Nucleus accumbens (tissue), 56 donors: ENCODE data around the gene SPSB4.
A peak's percentile ranks its signal among the peaks of the same experiment; 100 is the strongest.
"Not testable (repeated sequence)": the region's sequence is repeated elsewhere in the genome, so short reads cannot be mapped to it uniquely, and the experiment has no call there.

Experiments used
- DNase-seq, 56 donors: peaks; one replicate each; lab custom pipeline; 2025; lab: John Stamatoyannopoulos, UW

The SPSB4 gene

DNA sequence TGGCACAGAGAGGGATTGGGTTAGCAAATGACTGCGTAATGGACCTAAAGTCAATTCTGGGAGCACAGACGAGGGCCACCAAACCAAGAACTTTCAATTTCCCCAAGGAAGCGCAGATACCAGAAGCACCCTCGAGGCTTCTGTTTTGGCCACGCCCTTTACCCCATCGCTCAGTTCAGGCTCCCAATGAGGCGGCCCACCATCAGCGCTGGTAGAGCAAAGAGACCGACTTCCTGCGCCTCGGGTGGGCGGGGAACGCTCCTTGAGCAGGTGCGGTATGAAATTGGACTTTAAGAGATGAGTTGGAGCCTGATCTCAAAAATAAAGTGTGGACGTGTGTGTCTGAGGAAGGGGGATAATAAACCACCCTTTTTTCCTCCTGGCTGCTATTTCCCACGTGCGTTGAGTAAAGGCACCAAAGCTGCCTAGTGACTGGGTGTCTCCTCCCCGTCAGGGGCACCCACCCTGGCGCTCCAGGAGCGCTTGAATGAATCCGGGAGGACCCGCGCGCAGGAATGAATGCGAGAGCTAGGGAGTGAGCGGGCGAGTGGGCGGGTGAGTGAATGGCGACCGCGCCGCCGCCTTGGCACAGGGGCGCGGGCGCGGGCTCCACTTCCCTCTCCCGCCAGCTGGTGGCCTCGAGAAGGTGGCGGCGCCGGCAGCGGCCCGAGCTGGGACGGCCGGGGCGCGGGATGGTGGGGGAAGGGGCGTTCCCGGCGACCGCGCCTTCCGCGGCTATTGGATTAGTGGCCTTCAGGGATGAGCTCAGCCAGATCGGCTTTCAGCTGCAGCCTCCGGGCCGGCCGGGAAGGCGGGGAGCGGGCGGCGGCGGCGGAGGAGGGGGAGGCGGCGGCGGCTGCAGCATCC lies at the start of gene SPSB4:
Gene SPSB4, plus strand, starts transcription at position 772 of the 867 bp plus-strand sequence. CDS start 14,758 bp downstream, outside the sequence.
- peak in 8 of 56 donors; percentile 6 to 47 (median 19) for DNase-seq

DNA sequence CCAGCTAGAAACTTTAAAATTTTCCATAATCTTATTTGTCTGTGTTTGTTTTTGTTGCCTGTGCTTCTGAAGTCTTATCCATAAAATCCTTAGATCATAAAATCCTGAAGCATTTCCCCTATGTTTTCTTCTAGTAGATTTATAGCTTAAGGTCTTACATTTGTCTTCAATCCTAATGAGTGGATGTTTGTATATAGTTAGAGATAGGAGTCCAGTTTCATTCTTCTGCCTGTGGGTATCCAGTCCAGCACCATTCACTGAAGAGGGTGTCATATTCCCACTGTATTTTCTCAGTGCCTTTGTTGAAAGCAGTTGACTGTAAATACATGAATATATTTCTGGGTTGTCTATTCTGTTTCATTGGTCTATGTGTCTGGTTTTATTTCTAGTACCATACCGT lies 44.8 kb upstream of the SPSB4 start:
- DNase-seq = no peak

DNA sequence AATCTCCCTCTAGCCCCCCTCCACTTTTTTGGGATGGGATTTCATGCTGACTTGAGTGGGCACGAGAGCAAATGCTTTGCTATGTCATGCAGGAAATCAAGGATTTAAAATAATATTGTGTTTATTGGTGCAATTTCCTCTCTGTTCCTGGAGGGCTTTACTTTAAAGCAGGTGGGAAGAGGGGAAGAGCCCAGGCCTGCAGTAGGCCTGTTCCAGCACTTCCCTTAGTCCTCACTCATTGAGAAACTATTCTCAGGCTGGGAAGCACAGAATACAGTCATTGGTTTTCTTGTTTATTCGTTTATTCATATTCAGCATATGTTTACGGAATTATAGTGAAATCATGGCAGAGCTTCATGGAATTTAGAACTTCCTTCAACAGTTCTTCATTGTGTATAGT lies 41.7 kb upstream of the SPSB4 start:
- no peak for DNase-seq

DNA sequence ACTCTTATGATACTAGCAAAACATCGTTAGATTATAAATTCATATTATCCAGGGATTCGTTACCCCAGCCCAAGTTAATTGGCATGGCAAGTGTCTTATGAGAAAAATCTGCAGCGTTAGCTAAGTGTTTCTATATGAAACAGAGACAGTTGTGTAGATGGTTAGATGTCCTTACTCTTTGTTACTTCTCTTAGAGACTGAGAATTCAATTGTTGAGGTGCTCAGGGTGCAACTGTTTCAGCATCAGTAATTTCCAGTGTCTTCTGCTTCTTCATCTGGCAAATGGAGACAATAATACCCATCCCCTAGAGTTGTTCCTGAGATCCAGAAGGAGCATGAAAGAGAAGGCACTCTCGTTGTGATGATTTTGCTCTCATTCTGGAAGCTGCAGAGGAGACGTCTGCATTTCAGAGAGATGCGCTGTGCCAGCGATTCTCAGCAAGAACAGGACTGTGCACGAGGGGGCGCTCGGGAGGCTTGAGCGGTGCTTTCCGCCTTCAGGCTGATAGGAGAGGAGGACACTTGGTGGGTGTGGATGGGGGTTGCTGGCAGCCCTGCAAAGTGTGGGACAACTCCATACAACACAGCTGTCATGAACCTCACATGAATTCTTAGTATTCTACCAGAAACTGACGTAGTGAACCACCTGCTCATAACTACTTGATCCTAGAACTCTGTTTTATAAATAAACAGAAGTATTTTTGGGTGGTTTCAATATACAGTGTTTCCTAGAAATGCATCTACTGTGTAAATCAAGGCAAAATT lies 39.7 kb upstream of the SPSB4 start:
- DNase-seq = peak in 50 of 56 donors; percentile 3 to 89 (median 42)

DNA sequence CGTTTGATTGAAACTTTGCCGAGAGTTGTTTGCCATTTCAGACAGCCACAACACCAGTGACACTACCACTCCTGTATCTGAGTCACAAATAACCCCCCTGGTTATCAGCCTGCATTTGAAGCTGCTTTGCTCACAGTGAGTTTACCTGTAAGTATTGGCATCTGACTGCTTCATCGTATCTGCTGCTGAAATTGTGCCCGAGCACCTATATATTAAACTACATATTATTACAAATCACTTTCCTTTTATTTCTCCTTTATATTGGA lies 39.2 kb upstream of the SPSB4 start:
- no peak for DNase-seq

DNA sequence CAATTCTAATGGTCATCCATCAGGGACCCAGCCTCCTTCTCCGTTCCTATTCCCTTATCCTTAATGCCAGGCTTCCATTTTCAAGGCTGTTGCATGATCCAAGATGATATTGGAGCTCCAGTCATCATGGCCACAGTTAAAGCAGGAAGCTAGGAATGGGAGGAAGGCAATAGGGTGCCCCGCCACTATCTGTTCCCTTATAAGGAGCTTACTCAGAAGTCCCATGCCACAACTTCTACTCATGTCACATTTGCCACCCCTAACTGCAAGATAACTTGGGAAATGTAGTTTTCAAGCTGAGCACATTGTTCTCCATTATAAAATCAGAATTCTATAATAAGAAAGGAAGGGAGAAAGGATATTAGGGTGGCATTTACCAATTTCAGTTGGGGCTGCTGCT lies 38.6 kb upstream of the SPSB4 start:
- no peak for DNase-seq

DNA sequence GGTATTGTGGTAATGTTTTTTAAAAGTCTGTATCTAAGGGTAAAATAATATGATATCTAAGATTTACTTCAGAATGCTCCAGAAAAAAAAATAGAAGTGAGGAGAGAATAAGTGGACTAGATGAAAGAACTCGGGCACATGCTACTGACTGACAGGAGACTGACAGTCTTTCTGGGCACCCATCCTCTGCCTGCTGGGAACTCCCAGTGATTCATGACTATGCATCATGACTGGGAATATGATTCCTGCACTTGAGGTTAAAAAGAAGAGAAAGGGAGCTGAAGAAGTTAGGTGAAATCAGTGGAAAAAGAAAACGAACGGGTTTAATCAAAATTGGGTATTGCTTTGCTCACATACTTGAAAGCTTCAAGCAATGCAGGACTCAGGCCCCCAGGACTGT lies 35.7 kb upstream of the SPSB4 start:
- no peak for DNase-seq

DNA sequence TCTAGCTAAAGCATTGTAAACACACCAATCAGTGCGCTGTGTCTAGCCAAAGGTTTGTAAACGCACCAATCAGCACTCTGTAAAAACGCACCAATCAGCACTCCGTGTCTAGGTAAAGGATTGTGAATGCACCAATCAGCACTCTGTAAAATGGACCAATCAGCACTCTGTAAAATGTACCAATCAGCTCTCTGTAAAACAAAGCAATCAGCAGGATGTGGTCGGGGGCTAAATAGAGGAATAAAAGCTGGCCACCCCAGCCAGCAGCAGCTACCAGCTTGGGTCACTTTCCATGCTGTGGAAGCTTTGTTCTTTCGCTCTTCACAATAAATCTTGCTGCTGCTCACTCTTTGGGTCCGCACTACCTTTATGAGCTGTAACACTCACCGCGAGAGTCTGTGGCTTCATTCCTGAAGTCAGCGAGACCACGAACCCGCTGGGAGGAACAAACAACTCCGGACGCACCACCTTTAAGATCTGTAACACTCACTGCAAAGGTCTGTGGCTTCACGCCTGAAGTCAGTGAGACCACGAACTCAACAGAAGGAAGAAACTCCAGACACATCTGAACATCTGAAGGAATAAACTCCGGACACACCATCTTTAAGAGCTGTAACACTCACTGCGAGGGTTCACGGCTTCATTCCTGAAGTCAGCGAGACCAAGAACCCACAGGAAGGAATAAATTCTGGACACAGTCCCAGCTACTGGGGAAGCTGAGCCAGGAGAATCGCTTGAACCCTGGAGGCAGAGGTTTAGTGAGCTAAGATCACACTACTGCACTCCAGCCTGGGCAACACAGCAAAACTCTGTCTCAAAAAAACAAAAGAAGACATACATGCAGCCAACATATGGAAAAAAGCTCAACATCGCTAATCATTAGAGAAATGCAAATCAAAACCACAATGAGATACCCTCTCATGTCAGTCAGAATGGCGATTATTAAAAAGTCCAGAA lies 33.5 kb upstream of the SPSB4 start:
- DNase-seq = not testable (repeated sequence)

DNA sequence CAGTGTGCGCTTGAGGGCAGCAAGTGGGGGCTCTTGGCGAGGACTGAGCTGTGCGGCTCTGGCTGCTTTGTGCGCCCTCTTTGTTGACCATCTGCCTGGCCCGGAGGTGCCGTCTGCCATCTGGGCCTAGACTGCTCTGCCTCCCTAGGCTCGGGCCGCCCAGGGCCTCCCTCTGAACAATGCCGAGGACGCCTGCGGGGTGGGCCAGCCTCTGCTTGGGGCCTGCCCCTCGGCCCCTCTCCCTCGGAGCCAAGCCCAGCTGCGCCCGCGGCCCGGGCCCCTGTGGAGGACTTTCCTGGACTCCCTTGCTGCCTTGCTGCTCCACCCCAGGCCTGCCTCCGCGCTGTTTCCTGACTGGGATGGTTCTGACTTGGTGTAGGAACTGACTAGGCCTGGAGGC lies 31.9 kb upstream of the SPSB4 start:
- DNase-seq = no peak

DNA sequence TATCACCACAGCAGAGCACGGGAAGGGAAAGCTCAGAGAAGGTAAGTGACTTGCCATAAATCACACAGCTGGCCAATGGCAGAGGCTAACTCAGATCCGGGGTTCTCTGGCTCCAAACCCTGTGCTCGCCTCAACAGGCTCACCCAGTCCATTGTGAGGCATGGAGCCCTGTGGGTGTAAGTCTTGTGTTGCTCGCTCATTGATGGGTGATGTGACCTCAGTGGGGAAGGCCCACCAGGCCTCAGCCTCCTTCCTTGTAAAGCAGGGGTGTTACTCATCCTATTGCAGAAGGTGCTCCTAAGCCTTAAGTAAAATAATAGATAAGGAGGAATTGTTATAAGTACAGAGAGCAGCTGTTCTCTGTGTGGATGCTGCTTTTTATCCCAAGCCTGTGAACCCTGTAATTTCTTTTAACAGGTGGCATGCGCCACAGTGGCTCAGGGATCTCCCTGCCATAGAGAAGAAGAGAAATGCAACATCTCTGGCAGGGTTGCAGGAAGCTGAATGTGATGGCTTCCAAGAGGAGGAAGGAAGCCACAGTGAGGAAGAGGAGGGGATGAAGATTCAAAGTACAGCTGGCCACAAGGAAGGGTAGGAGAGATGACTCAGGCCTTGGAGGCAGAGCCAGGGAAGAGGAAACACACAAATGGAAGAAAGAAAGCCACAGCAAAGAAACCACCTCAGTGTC lies 30.9 kb upstream of the SPSB4 start:
- DNase-seq = no peak

DNA sequence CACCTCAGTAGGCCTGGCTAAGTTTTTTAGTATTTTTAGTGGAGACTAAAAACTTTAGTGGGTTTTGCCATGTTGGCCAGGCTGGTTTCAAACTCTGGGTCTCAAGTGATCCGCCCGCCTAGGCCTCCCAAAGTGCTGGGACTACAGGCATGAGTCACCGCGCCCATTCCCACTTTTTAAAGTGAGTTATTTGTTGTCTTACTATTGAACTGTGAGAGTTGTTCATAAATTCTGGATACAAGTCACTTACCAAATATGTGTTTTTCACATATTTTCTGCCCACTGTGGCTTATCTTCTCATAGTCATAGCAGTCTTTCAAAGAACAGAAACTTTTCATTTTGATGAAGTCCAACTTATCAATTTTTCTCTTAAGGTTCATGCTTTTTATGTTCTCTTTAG lies 29.9 kb upstream of the SPSB4 start:
- DNase-seq = no peak

DNA sequence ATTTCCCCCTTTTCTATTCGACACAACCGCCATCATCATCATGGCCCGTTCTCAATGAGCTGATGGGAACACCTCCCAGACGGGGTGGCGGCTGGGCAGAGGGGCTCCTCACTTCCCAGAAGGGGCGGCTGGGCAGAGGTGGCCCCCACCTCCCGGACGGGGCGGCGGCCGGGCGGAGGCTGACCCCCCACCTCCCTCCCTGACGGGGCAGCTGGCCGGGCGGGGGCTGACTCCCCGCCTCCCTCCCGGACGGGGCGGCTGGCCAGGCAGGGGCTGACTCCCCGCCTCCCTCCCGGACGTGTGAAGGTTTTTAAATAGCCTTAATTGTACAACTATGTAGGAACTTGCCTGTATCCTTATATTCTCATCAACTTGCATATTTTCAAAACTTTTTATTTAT lies 20.9 kb upstream of the SPSB4 start:
- no peak for DNase-seq

DNA sequence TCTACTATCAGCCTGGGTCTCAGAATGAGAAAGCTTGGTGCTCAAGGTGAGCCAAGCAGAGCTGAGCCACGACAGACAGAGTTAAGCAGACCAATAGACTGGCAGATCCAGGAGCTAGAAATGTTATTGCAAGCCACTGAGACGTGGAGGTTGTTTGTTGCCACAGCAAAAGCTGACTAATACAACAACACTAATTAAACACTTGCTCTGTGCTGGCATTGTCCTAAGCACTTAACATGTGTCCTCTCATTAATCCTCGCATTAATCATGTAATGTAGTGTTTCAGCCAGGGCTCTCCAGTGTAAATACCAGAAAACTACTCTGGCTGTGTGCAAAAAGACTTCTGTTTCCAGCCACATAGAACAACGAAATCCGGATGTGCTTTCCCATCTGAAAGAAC lies 11.6 kb upstream of the SPSB4 start:
- no peak for DNase-seq

DNA sequence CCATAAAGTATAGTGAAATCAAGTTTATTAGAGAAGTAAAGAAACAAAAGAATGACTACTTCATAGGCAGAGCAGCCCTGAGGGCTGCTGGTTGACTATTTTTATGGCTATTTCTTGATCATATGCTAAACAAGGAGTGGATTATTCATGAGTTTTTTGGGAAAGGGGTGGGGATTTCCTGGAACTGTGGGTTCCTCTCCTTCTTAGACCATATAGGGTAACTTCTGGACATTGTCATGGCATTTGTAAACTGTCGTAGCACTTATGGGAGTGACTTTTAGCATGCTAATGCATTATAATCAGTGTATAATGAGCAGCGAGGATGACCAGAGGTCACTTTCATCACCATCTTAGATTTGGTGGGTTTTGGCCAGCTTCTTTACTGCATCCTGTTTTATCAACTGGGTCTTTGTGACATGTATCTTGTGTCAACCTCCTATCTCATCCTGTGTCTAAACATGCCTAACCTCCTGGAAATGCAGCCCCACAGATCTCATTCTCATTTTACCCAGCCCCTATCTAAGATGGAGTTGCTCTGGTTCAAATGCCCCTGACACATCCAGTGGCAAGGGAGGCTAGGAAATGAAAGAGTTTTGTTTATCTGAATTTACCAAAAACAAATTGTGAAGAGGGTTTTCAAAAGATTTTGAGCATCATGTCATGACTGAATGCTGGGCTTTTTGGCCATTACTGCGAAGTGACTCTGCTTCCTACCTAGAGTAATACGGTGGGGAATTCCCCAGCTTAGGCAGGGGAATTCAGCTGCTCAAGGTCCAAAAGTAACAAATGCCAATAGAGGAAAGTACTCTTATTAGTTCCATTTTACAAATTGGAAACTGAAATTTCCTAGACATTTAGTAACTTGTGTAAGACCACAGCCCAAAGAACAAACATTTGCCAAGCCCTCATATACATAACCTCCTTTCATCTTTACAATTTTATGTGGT lies 6.2 kb upstream of the SPSB4 start:
- no peak for DNase-seq

DNA sequence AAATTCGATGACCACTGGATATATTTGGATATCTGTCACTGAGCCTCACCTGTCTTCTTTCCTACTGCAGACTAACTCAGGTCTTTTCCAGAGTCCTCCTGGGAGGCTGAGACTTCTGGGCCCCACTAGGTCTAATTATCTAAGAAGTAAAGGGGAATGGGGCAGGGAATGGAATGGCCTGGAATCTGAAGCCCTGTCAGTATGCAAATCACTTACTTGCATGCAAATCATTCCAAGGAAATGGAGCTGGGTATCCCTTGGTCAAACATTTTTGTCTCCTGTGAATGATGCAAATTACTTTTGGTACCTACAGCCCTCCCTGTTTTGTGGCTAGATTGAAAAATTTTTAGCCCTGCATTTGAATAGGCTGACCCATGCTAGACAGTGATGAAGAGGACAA lies 5.3 kb upstream of the SPSB4 start:
- DNase-seq = no peak

DNA sequence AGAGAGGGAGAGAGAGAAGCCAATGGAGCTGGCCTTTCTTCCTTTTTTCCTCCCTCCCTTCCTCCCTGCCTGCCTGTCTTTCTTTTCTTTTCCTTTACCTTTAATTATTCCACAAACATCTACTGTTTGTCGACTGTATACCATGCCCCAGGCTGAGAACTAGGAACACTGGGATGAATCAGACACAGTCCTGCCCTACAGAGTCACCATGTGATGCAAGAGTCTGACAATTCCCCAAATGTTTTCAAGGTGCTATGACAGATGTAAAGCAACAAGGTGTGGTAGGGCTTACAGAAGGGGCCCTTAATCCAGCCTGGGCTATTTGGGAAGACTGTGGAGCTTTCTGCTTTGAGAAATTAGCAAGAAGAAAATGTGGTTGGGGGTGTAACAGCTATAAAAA lies 4.0 kb upstream of the SPSB4 start:
- no peak for DNase-seq

DNA sequence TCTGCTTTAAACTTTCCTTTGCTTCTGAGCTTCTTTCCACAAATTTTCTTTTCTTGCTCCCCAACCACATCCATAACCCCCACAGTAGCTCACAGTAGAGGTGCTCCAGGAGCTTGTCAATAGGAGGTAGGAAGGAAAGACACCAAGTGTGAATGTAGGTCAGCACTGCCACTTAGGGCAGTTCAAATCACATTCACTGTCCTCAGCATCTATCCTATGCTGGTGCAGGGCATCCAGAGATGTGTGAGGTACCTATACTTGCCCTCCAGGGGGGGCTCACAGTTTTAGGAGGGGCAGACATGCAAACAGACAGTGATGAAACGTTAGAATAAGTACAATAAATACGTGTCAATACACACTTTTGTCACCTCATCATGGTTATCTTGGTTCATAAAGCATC lies 1.5 kb upstream of the SPSB4 start:
- DNase-seq = no peak

DNA sequence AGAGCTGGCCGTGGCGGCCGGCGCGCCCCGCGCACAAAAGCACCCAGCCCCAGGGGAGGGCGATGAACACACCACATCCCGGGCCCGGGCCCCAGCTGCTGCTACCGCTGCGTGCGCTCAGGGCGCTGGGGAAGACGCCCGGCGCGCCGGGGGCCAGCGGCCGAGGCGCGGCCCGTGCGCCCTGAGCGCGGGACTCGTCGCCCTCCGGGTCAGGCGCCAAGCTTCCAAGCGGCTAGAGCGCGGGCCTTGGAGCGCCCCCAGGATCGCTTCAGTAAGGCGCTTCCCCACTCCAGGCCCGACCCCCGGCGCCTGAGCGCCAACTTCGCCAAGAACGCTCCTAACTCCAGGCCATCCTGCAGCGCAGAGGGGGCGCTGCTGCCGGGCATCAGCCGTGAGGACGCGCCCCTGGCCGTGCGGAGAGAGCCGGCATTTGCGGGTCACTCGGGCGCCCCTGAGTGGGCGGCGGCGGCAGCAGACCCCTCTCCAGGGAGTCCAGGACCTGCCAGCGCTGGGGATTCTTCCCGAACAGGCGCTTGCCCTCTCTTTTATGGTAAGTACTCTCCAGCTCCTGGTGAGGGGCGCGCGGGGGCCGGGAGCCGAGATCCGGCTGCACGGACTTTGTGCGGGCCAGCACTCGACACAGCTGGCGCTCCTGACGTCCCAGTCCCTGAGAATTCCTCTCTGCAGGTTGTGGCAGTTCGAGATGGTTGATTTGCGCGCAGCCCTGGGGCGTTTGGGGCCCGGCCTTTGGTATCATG lies 475 bp downstream of the SPSB4 start:
- peak in 2 of 56 donors; percentile 8 to 17 for DNase-seq
